Endothelial cell of umbilical vein (primary cell): ENCODE data around the gene SCLY.

Experiments used
- GATA2 ChIP-seq: IDR thresholded peaks from 2 replicates; pipeline ENCODE4 v1.7.0; 2011; ENCODE audit warnings: low read depth, mild to moderate bottlenecking, moderate library complexity, mixed read lengths, low read length; ENCODE audit not compliant: insufficient read length, insufficient read depth
- TF ChIP-seq, protein P1 (sequence below), 2 donors: IDR thresholded peaks; 1 replicate in 1 of 2; 2 replicates in 1 of 2; pipeline ENCODE4 v1.5.1; 2011; ENCODE audit warnings: low read length in 2 of 2, mild to moderate bottlenecking in 2 of 2, moderate library complexity in 2 of 2, control low read depth in 1 of 2, inconsistent platforms in 1 of 2, low read depth in 1 of 2; ENCODE audit not compliant: insufficient read depth in 1 of 2; ENCODE audit errors: extremely low read depth in 1 of 2

DNA sequence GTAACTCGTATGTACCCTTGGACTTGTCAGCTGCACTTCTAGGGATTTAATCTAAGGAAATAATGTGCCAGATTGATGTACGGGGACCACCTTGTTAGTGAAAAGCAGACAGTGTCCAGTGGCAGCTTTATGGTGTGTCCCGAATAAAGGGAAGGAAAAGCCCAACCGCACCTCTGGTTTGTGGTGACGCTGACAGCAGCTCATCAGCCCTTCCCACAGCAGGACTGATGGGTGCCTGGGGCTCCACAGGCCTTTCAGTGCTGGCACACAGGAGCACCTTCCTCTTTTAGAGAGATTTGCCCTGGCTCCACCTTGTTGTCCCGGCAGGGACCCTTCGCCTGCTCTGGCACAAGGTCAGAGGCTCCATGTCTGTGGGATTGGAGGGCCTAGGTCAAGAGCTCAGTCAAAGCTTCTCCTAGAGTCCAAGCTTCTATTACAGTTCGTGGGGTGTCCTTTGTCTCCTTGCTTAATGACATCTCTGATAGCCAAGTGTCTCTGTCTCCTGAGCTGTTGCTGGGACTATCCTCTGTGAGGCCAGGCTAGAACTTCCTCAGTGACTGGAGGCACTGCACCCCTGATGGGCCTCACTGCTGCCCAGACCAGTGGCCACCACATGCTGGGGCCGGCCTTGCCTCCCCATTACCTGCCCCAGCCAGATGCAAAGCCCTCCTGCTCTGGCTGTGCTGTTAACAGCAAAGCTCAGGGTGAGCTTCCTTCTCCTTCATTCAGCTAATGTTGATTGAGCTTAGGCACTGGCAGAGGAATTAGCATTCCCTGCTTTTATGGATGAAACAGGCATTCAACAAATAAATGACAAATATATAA lies 33.0 kb upstream of the SCLY start:
- TF ChIP-seq, protein P1, sequence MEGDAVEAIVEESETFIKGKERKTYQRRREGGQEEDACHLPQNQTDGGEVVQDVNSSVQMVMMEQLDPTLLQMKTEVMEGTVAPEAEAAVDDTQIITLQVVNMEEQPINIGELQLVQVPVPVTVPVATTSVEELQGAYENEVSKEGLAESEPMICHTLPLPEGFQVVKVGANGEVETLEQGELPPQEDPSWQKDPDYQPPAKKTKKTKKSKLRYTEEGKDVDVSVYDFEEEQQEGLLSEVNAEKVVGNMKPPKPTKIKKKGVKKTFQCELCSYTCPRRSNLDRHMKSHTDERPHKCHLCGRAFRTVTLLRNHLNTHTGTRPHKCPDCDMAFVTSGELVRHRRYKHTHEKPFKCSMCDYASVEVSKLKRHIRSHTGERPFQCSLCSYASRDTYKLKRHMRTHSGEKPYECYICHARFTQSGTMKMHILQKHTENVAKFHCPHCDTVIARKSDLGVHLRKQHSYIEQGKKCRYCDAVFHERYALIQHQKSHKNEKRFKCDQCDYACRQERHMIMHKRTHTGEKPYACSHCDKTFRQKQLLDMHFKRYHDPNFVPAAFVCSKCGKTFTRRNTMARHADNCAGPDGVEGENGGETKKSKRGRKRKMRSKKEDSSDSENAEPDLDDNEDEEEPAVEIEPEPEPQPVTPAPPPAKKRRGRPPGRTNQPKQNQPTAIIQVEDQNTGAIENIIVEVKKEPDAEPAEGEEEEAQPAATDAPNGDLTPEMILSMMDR (IDR thresholded peaks at IDR 0.05; ENCODE audit: extremely low read depth in 1 of 2, insufficient read depth in 1 of 2, low read depth in 1 of 2, low read length in 2 of 2), result no peak
- TF ChIP-seq GATA2, result no peak
